GM23338 (cell line): ENCODE measurements around the gene ING3. TPM values are rescaled to one million over a fixed set of nuclear protein-coding genes. Genes with fewer than 3 reads are reported as not detected.
A peak's percentile ranks its signal among the peaks of the same experiment; 100 is the strongest.

Experiments
- ATAC-seq: fragments of 200-7000 bp; cut with Tn5 transposase; 3 replicates; pipeline ENCODE4 v1.9.1; 2020
- DNase-seq: peaks from one replicate; pipeline ENCODE4 v3.0.0-alpha.2; 2015; ENCODE audit warnings: low spot score
- H2AFZ ChIP-seq: fragments of 200-600 bp; sonication (generic); 2 replicates; pipeline ENCODE4 v1.8.0; 2016; ENCODE audit warnings: antibody characterized with exemption, mild to moderate bottlenecking, moderate library complexity
- H3F3A ChIP-seq: fragments of 200-600 bp; sonication (generic); replicated peaks from 2 replicates; pipeline ENCODE4 v1.8.0; 2017; ENCODE audit warnings: antibody characterized with exemption, mixed run types, low read depth
- H3K27ac ChIP-seq: fragments of 200-600 bp; sonication (generic); 2 replicates; pipeline ENCODE4 v1.6.1; 2016; ENCODE audit warnings: low read depth
- H3K27me3 ChIP-seq: fragments of 200-600 bp; sonication (generic); 2 replicates; pipeline ENCODE4 v1.8.0; 2016; ENCODE audit warnings: mild to moderate bottlenecking, mixed run types, moderate library complexity; ENCODE audit not compliant: insufficient read depth
- H3K36me3 ChIP-seq: fragments of 200-600 bp; sonication (generic); 2 replicates; pipeline ENCODE4 v1.8.0; 2016; ENCODE audit warnings: mild to moderate bottlenecking; ENCODE audit not compliant: insufficient read depth
- H3K4me1 ChIP-seq: fragments of 200-600 bp; sonication (generic); 2 replicates; pipeline ENCODE4 v1.8.0; 2016; ENCODE audit warnings: mild to moderate bottlenecking, moderate library complexity; ENCODE audit not compliant: insufficient read depth
- H3K4me2 ChIP-seq: fragments of 200-600 bp; sonication (generic); 2 replicates; pipeline ENCODE4 v1.7.1; 2017; ENCODE audit warnings: mixed run types
- H3K4me3 ChIP-seq: fragments of 200-600 bp; sonication (generic); 2 replicates; pipeline ENCODE4 v1.6.1; 2016; ENCODE audit warnings: mixed run types
- H3K79me2 ChIP-seq: fragments of 200-600 bp; sonication (generic); replicated peaks from 2 replicates; pipeline ENCODE4 v1.8.0; 2017; ENCODE audit warnings: mild to moderate bottlenecking; ENCODE audit not compliant: insufficient read depth
- H3K9me2 ChIP-seq: fragments of 200-600 bp; sonication (generic); 2 replicates; pipeline ENCODE4 v1.8.0; 2017; ENCODE audit not compliant: insufficient read depth
- H4K20me1 ChIP-seq: fragments of 200-600 bp; sonication (generic); replicated peaks from 2 replicates; pipeline ENCODE4 v1.8.0; 2017; ENCODE audit warnings: mild to moderate bottlenecking; ENCODE audit not compliant: insufficient read depth
- H3K27ac Mint-ChIP-seq: 2 replicates; pipeline ENCODE4 v1.8.0; 2020; ENCODE audit warnings: inconsistent platforms, mild to moderate bottlenecking, moderate library complexity, mixed read lengths
- H3K27me3 Mint-ChIP-seq: 3 replicates; pipeline ENCODE4 v1.8.0; 2022; ENCODE audit warnings: low read depth, mild to moderate bottlenecking, moderate library complexity, mixed read lengths, inconsistent platforms; ENCODE audit not compliant: insufficient read depth, poor library complexity
- H3K36me3 Mint-ChIP-seq: 3 replicates; pipeline ENCODE4 v1.8.0; 2021; ENCODE audit warnings: low read depth, mild to moderate bottlenecking, inconsistent platforms, moderate library complexity, mixed read lengths
- H3K4me1 Mint-ChIP-seq: 3 replicates; pipeline ENCODE4 v1.8.0; 2020; ENCODE audit warnings: mild to moderate bottlenecking, inconsistent platforms, mixed read lengths
- H3K4me3 Mint-ChIP-seq: 3 replicates; pipeline ENCODE4 v1.8.0; 2021; ENCODE audit warnings: moderate library complexity, mild to moderate bottlenecking, inconsistent platforms, mixed read lengths
- H3K9me3 Mint-ChIP-seq: 3 replicates; pipeline ENCODE4 v1.8.0; 2020; ENCODE audit warnings: moderate library complexity, mild to moderate bottlenecking, inconsistent platforms, mixed read lengths
- CTCF ChIP-seq, 2 experiments: fragments of 200-600 bp in 1 of 2; sonication (generic) in 1 of 2; conservative IDR thresholded peaks; 2 replicates each; pipeline versions ENCODE4 v1.5.1 to v1.6.1; 2016 to 2017; ENCODE audit warnings: antibody characterized with exemption in 2 of 2, low read depth in 2 of 2, mild to moderate bottlenecking in 2 of 2, moderate library complexity in 1 of 2
- ETS1 ChIP-seq: IDR thresholded peaks from 2 replicates; pipeline ENCODE4 v1.6.1; 2016; ENCODE audit warnings: antibody characterized with exemption
- ZNF114 ChIP-seq: fragments of 250-450 bp; sonication (Bioruptor Pico); IDR thresholded peaks from 2 replicates; pipeline ENCODE4 v1.5.0; 2020; ENCODE audit warnings: mild to moderate bottlenecking, moderate library complexity
- ZNF331 ChIP-seq: fragments of 250-450 bp; sonication (Bioruptor Pico); IDR thresholded peaks from 2 replicates; pipeline ENCODE4 v1.5.0; 2020; ENCODE audit warnings: low read depth, mild to moderate bottlenecking, moderate library complexity
- ZNF462 ChIP-seq: fragments of 250-450 bp; sonication (Bioruptor Pico); IDR thresholded peaks from 2 replicates; pipeline ENCODE4 v1.5.0; 2020; ENCODE audit warnings: mild to moderate bottlenecking, moderate library complexity
- polyA plus RNA-seq: library from polyadenylated mRNA; unstranded; fragments of >200 nt; fragmentation: Nextera tagmentation; extraction: Ambion mirVana; gene quantifications from 2 replicates; pipeline ENCODE4 v1.2.1, GENCODE V29; 2016
- total RNA-seq: library from RNA; depleted of rRNA; stranded (reverse); fragments of >200 nt; shearing (Covaris generic); gene quantifications from 2 replicates; pipeline ENCODE4 v1.2.3, GENCODE V29; 2014

Gene ING3
- total and polyA plus RNA-seq, 2 experiments from 2014 or later: 17.8 to 26.2 TPM

- TF ChIP-seq ZNF462: no peak
- TF ChIP-seq ETS1: no peak
- no peak for TF ChIP-seq ZNF331 (CRISPR knock-in tag)
Measured at GRCh38 chr7:120949393-120949911, 1.1 kb upstream of the ING3 start (continued).

GRCh38 chr7:120949998-120950538 is 509 bp upstream of the ING3 start:
- Histone ChIP-seq H4K20me1 (no peaks in the 10 kb centered on the region; the same call in none of the 2 replicates), H3F3A (no peaks in the 10 kb centered on the region), H3K4me1 (0 out of 2 replicates have a peak, but pooled peaks cover 7% of the 10 kb centered on the region), H3K4me2 (peak overlapping the region; percentile 76), H3K79me2 (peaks cover 24% of the 10 kb centered on the region), H3K27me3 (no peaks in the 10 kb centered on the region), H3K36me3 (no peaks in the 10 kb centered on the region), H3K9me2 (no peaks in the 10 kb centered on the region), H2AFZ (peak overlapping the region; percentile 33; the same call in 1 of the 2 replicates), H3K4me3 (peak overlapping the region; percentile 58), H3K27ac (no peak overlapping the region)
- Mint-ChIP-seq H3K27ac (peak overlapping the region; percentile 99), H3K9me3 (no peaks in the 10 kb centered on the region), H3K27me3 (peaks cover 5% of the 10 kb centered on the region), H3K36me3 (peaks cover 18% of the 10 kb centered on the region; the same call in 2 of the 3 replicates), H3K4me1 (peaks cover 12% of the 10 kb centered on the region; the same call in 2 of the 3 replicates), H3K4me3 (peak overlapping the region; percentile 89)
- DNase-seq (no peak), ATAC-seq (no peak)
- TF ChIP-seq ZNF462: no peak
- TF ChIP-seq CTCF (conservative IDR thresholded peaks at IDR 0.05; ENCODE audit: low read depth in 2 of 2): no peak
- TF ChIP-seq ZNF114: no peak
